Measurements from ENCODE around the gene ZPR1. TPM values are rescaled to one million over a fixed set of nuclear protein-coding genes. Genes with fewer than 3 reads are reported as not detected.

ZPR1 gene, protein sequence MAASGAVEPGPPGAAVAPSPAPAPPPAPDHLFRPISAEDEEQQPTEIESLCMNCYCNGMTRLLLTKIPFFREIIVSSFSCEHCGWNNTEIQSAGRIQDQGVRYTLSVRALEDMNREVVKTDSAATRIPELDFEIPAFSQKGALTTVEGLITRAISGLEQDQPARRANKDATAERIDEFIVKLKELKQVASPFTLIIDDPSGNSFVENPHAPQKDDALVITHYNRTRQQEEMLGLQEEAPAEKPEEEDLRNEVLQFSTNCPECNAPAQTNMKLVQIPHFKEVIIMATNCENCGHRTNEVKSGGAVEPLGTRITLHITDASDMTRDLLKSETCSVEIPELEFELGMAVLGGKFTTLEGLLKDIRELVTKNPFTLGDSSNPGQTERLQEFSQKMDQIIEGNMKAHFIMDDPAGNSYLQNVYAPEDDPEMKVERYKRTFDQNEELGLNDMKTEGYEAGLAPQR
- total RNA-seq (10 to 100 TPM in 1 of 2 donors, 1 to 10 TPM in 1; 9.4 to 56.1 TPM), polyA plus RNA-seq (10 to 100 TPM; 17.9 to 18.8 TPM)

DNA sequence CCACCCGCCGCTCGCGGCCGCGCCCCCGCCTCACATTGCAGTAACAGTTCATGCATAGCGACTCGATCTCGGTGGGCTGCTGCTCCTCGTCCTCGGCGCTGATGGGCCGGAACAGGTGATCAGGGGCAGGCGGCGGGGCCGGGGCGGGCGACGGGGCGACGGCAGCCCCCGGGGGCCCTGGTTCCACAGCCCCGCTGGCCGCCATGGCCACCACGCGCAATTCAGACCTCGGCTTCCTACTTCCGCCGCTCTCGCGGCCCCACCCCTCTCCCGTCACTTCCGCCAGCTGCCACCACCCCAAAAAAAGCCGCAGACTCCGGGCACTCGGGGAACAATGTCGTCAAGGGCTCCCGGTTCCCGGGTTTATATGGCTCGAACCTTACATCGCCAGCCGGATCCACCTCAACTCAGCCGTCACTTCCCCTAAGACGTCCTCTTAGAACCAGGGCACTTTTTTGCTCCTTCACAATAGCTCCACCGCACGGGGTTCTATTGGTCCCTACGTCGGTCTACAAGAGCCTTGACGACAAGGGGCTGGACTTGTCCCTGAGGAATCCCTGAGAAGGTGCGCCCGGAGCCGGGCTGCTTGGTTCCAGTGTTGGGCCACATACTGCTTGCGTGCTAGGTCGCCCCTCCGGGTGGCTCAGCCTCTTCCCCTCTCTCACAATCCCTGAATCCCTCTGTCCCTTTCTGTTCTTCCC lies at the start of gene ZPR1:
ZPR1 (minus strand) TSS at position 238 of the 701 bp plus-strand sequence; CDS start at position 205, 33 bp downstream.
- WGBS: under 1% methylated on average over 56 of the region's 56 CpGs
- Histone ChIP-seq H3K4me1 (ENCODE audit: control insufficient read depth in 4 of 4, insufficient read depth in 4 of 4, low read length in 3 of 4) (peaks cover 0 to 58% (median 49%) of the 10 kb centered on the region in 4 donors), H3K27me3 (ENCODE audit: control insufficient read depth in 4 of 4, insufficient read depth in 4 of 4, low read length in 3 of 4) (no peaks in the 10 kb centered on the region), H3K36me3 (ENCODE audit: control insufficient read depth in 4 of 4, insufficient read depth in 3 of 4, low read depth in 1 of 4, low read length in 3 of 4) (peaks cover 9 to 32% (median 27%) of the 10 kb centered on the region in 4 donors), H3K27ac (ENCODE audit: low read depth in 1 of 2, low read length in 2 of 2) (peak within 1 kb of the TSS; percentile 65 to 79), H3K9me3 (ENCODE audit: control insufficient read depth in 4 of 4, low read length in 3 of 4) (no peaks in the 10 kb centered on the region), H3K9ac (ENCODE audit: low read depth in 1 of 2, low read length in 2 of 2) (peak within 1 kb of the TSS; percentile 22 to 84), H3K4me3 (ENCODE audit: low read depth in 1 of 3, low read length in 3 of 3) (peak within 1 kb of the TSS; percentile 42 to 78 (median 68))
- peak; percentile 87 for DNase-seq (ENCODE audit: low spot score)
- TF ChIP-seq TAF1 (conservative IDR thresholded peaks at IDR 0.05) (no peak), GABPA (IDR thresholded peaks at IDR 0.05 in 1 of 2, conservative IDR thresholded peaks at IDR 0.05 in 1 of 2) (peak; percentile 80 to 91), JUND (IDR thresholded peaks at IDR 0.05) (peak; percentile 12 to 35), RXRA (IDR thresholded peaks at IDR 0.05) (peak in 1 of 2 donors; percentile 40), RAD21 (IDR thresholded peaks at IDR 0.05) (peak in 1 of 2 donors; percentile 24), SP1 (IDR thresholded peaks at IDR 0.05) (peak; percentile 42), YY1 (IDR thresholded peaks at IDR 0.05) (peak; percentile 86), HNF4A (conservative IDR thresholded peaks at IDR 0.05) (peak in 1 of 2 donors; percentile 13), HNF4G (IDR thresholded peaks at IDR 0.05) (no peak)
- TF ChIP-seq, protein P1, sequence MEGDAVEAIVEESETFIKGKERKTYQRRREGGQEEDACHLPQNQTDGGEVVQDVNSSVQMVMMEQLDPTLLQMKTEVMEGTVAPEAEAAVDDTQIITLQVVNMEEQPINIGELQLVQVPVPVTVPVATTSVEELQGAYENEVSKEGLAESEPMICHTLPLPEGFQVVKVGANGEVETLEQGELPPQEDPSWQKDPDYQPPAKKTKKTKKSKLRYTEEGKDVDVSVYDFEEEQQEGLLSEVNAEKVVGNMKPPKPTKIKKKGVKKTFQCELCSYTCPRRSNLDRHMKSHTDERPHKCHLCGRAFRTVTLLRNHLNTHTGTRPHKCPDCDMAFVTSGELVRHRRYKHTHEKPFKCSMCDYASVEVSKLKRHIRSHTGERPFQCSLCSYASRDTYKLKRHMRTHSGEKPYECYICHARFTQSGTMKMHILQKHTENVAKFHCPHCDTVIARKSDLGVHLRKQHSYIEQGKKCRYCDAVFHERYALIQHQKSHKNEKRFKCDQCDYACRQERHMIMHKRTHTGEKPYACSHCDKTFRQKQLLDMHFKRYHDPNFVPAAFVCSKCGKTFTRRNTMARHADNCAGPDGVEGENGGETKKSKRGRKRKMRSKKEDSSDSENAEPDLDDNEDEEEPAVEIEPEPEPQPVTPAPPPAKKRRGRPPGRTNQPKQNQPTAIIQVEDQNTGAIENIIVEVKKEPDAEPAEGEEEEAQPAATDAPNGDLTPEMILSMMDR (IDR thresholded peaks at IDR 0.05; ENCODE audit: low read depth, low read length, missing input control): no peak
- TF ChIP-seq, protein P2, sequence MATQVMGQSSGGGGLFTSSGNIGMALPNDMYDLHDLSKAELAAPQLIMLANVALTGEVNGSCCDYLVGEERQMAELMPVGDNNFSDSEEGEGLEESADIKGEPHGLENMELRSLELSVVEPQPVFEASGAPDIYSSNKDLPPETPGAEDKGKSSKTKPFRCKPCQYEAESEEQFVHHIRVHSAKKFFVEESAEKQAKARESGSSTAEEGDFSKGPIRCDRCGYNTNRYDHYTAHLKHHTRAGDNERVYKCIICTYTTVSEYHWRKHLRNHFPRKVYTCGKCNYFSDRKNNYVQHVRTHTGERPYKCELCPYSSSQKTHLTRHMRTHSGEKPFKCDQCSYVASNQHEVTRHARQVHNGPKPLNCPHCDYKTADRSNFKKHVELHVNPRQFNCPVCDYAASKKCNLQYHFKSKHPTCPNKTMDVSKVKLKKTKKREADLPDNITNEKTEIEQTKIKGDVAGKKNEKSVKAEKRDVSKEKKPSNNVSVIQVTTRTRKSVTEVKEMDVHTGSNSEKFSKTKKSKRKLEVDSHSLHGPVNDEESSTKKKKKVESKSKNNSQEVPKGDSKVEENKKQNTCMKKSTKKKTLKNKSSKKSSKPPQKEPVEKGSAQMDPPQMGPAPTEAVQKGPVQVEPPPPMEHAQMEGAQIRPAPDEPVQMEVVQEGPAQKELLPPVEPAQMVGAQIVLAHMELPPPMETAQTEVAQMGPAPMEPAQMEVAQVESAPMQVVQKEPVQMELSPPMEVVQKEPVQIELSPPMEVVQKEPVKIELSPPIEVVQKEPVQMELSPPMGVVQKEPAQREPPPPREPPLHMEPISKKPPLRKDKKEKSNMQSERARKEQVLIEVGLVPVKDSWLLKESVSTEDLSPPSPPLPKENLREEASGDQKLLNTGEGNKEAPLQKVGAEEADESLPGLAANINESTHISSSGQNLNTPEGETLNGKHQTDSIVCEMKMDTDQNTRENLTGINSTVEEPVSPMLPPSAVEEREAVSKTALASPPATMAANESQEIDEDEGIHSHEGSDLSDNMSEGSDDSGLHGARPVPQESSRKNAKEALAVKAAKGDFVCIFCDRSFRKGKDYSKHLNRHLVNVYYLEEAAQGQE (IDR thresholded peaks at IDR 0.05): peak; percentile 58
- TF ChIP-seq, protein P3, sequence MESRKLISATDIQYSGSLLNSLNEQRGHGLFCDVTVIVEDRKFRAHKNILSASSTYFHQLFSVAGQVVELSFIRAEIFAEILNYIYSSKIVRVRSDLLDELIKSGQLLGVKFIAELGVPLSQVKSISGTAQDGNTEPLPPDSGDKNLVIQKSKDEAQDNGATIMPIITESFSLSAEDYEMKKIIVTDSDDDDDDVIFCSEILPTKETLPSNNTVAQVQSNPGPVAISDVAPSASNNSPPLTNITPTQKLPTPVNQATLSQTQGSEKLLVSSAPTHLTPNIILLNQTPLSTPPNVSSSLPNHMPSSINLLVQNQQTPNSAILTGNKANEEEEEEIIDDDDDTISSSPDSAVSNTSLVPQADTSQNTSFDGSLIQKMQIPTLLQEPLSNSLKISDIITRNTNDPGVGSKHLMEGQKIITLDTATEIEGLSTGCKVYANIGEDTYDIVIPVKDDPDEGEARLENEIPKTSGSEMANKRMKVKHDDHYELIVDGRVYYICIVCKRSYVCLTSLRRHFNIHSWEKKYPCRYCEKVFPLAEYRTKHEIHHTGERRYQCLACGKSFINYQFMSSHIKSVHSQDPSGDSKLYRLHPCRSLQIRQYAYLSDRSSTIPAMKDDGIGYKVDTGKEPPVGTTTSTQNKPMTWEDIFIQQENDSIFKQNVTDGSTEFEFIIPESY (IDR thresholded peaks at IDR 0.05): no peak
- TF ChIP-seq, protein P4, sequence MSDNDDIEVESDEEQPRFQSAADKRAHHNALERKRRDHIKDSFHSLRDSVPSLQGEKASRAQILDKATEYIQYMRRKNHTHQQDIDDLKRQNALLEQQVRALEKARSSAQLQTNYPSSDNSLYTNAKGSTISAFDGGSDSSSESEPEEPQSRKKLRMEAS (IDR thresholded peaks at IDR 0.05): no peak

All from liver (tissue), 9 donors.